Ecto neural progenitor cell (in vitro differentiated cells): Measurements from ENCODE around the gene TEKTIP1.
"Not testable (repeated sequence)": the region's sequence is repeated elsewhere in the genome, so short reads cannot be mapped to it uniquely, and the experiment has no call there.

Source experiments
- DNase-seq: peaks from one replicate; pipeline ENCODE4 v3.0.0-alpha.2; 2018; ENCODE audit warnings: low spot score

The TEKTIP1 gene

GRCh38 chr19:3507371-3508120 lies 31.4 kb upstream of the TEKTIP1 start:
- peak; percentile 61 for DNase-seq

GRCh38 chr19:3508121-3508661 lies 30.8 kb upstream of the TEKTIP1 start:
- not testable (repeated sequence) for DNase-seq

GRCh38 chr19:3508771-3509535 lies 30.0 kb upstream of the TEKTIP1 start:
- no peak for DNase-seq

- no peak for DNase-seq
Observed at GRCh38 chr19:3509566-3509989, 29.4 kb upstream of the TEKTIP1 start.

GRCh38 chr19:3510727-3511126 lies 28.2 kb upstream of the TEKTIP1 start:
- no peak for DNase-seq

GRCh38 chr19:3511506-3512251 lies 27.3 kb upstream of the TEKTIP1 start:
- no peak for DNase-seq

GRCh38 chr19:3512562-3513228 lies 26.3 kb upstream of the TEKTIP1 start:
- DNase-seq: no peak

GRCh38 chr19:3513229-3514140 lies 25.5 kb upstream of the TEKTIP1 start:
- DNase-seq: no peak

- DNase-seq: no peak
Observed at GRCh38 chr19:3514930-3515329, 24.0 kb upstream of the TEKTIP1 start.

GRCh38 chr19:3515891-3516422 lies 23.0 kb upstream of the TEKTIP1 start:
- no peak for DNase-seq

GRCh38 chr19:3516675-3517207 lies 22.2 kb upstream of the TEKTIP1 start:
- no peak for DNase-seq

- DNase-seq: no peak
Observed at GRCh38 chr19:3517638-3518037, 21.3 kb upstream of the TEKTIP1 start.

GRCh38 chr19:3518255-3518654 lies 20.7 kb upstream of the TEKTIP1 start:
- no peak for DNase-seq

- no peak for DNase-seq
Observed at GRCh38 chr19:3518659-3519058, 20.3 kb upstream of the TEKTIP1 start.

GRCh38 chr19:3519126-3519525 lies 19.8 kb upstream of the TEKTIP1 start:
- DNase-seq: no peak

- no peak for DNase-seq
Observed at GRCh38 chr19:3520166-3521103, 18.5 kb upstream of the TEKTIP1 start.

- DNase-seq: no peak
Observed at GRCh38 chr19:3521104-3521445, 17.9 kb upstream of the TEKTIP1 start.

- no peak for DNase-seq
Observed at GRCh38 chr19:3522421-3523360, 16.3 kb upstream of the TEKTIP1 start.
